Coronary artery (tissue), 2 donors: ENCODE results near the gene GPR4.

ENCODE experiments used
- DNase-seq: peaks from one replicate; pipeline ENCODE4 v3.0.0-alpha.2; 2017; ENCODE audit warnings: low spot score
- H3K27ac ChIP-seq, 2 donors: fragments of 200-600 bp; sonication (generic); one replicate each; pipeline ENCODE4 v1.5.1; 2016 to 2019
- H3K4me3 ChIP-seq: fragments of 200-600 bp; sonication (generic); 2 replicates; pipeline ENCODE4 v1.5.1; 2016; ENCODE audit warnings: mild to moderate bottlenecking, moderate library complexity
- CTCF ChIP-seq: fragments of 200-600 bp; sonication (generic); IDR thresholded peaks from one replicate; pipeline ENCODE4 v1.5.1; 2019; ENCODE audit warnings: antibody characterized with exemption

Gene GPR4

GRCh38 chr19:45564131-45564780, 37.8 kb downstream of the GPR4 start:
- no peak for TF ChIP-seq CTCF
- H3K27ac ChIP-seq = no peak overlapping the region
- no peak overlapping the region for H3K4me3 ChIP-seq
- no peak for DNase-seq

GRCh38 chr19:45560686-45561085, 41.3 kb downstream of the GPR4 start:
- H3K4me3 ChIP-seq = no peak overlapping the region
- no peak for DNase-seq
- no peak for TF ChIP-seq CTCF
- no peak overlapping the region for H3K27ac ChIP-seq

- no peak for TF ChIP-seq CTCF
Measured at GRCh38 chr19:45560038-45560437, 42.0 kb downstream of the GPR4 start.

GRCh38 chr19:45558399-45558878, 43.6 kb downstream of the GPR4 start:
- H3K27ac ChIP-seq = no peak overlapping the region
- DNase-seq = no peak
- no peak overlapping the region for H3K4me3 ChIP-seq
- TF ChIP-seq CTCF = no peak

More at GRCh38 chr19:45560038-45560437, 42.0 kb downstream of the GPR4 start:
- no peak overlapping the region for H3K27ac ChIP-seq
- no peak overlapping the region for H3K4me3 ChIP-seq
- no peak for DNase-seq

- Histone ChIP-seq H3K4me3 (no peak overlapping the region), H3K27ac (no peak overlapping the region)
- DNase-seq = no peak
- TF ChIP-seq CTCF = no peak
Measured at GRCh38 chr19:45556835-45557234, 45.2 kb downstream of the GPR4 start.

- Histone ChIP-seq H3K27ac (no peak overlapping the region), H3K4me3 (no peak overlapping the region)
- no peak for DNase-seq
- TF ChIP-seq CTCF = no peak
Measured at GRCh38 chr19:45554481-45554880, 47.5 kb downstream of the GPR4 start.

GRCh38 chr19:45553464-45553863, 48.5 kb downstream of the GPR4 start:
- TF ChIP-seq CTCF = no peak
- Histone ChIP-seq H3K27ac (no peak overlapping the region), H3K4me3 (no peak overlapping the region)
- DNase-seq = no peak
